Measurements from ENCODE around the gene SH3BP4. TPM values are rescaled to one million over a fixed set of nuclear protein-coding genes. Genes with fewer than 3 reads are reported as not detected.

Gene SH3BP4
- polyA plus RNA-seq, 1 donor (not counting 4 experiments of a cell fraction or from before 2014, with no cell fraction given): 50.4 TPM

- Histone ChIP-seq H2AFZ (ENCODE audit: control insufficient read depth, low read length) (no peak overlapping the region), H3K27ac (ENCODE audit: control insufficient read depth, insufficient read depth, low read length) (no peak overlapping the region), H3K9ac (ENCODE audit: control insufficient read depth, extremely low read depth, insufficient read depth, low read length) (no peak overlapping the region), H3K4me2 (ENCODE audit: control insufficient read depth, extremely low read depth, insufficient read depth, low read depth, low read length) (no peak overlapping the region), H3K79me2 (ENCODE audit: control insufficient read depth, insufficient read depth, low read length) (peaks cover 62% of the 10 kb centered on the region), H3K9me3 (ENCODE audit: control insufficient read depth, low read depth, low read length) (no peaks in the 10 kb centered on the region), H3K4me3 (ENCODE audit: control insufficient read depth in 2 of 3, extremely low read depth in 1 of 3, insufficient read depth in 2 of 3, low read depth in 1 of 3, low read length in 3 of 3) (no peak overlapping the region), H3K4me1 (ENCODE audit: control insufficient read depth, extremely low read depth, insufficient read depth, low read length) (peaks cover 33% of the 10 kb centered on the region), H3K27me3 (ENCODE audit: control insufficient read depth, extremely low read depth, insufficient read depth, low read length) (no peaks in the 10 kb centered on the region), H3K36me3 (ENCODE audit: control insufficient read depth in 2 of 2, extremely low read depth in 1 of 2, insufficient read depth in 2 of 2, low read length in 2 of 2) (peaks cover 10 to 15% of the 10 kb centered on the region in 2 experiments), H4K20me1 (ENCODE audit: control insufficient read depth, extremely low read depth, insufficient read depth, low read length) (no peaks in the 10 kb centered on the region), H3K9me1 (ENCODE audit: control insufficient read depth, extremely low read depth, insufficient read depth, low read length) (peaks cover 8% of the 10 kb centered on the region)
- TF ChIP-seq CTCF (optimal IDR thresholded peaks at IDR 0.05 in 1 of 3, IDR thresholded peaks at IDR 0.05 in 1 of 3, conservative IDR thresholded peaks at IDR 0.05 in 1 of 3; ENCODE audit: extremely low read depth in 1 of 3, insufficient read depth in 2 of 3, low read length in 3 of 3): no peak
- no peak for TF ChIP-seq EZH2 (IDR thresholded peaks at IDR 0.05; ENCODE audit: low read length)
- dilution Hi-C loops (cut with MboI; ENCODE audit: extremely low pct_ligation_motif_present, low sequenced_read_pairs): no loop called here
- FAIRE-seq: no peak
- no peak for DNase-seq (ENCODE audit: low read depth, low spot score)
Measured at GRCh38 chr2:235030126-235030525, 78.3 kb downstream of the SH3BP4 start.

- FAIRE-seq (no peak), DNase-seq (ENCODE audit: low read depth, low spot score) (no peak)
- no peak for TF ChIP-seq CTCF (optimal IDR thresholded peaks at IDR 0.05 in 1 of 3, IDR thresholded peaks at IDR 0.05 in 1 of 3, conservative IDR thresholded peaks at IDR 0.05 in 1 of 3; ENCODE audit: extremely low read depth in 1 of 3, insufficient read depth in 2 of 3, low read length in 3 of 3)
- no peak for TF ChIP-seq EZH2 (IDR thresholded peaks at IDR 0.05; ENCODE audit: low read length)
- dilution Hi-C loops (cut with MboI; ENCODE audit: extremely low pct_ligation_motif_present, low sequenced_read_pairs): no loop called here
- Histone ChIP-seq H3K9me1 (ENCODE audit: control insufficient read depth, extremely low read depth, insufficient read depth, low read length) (peaks cover 7% of the 10 kb centered on the region), H3K4me3 (ENCODE audit: control insufficient read depth in 2 of 3, extremely low read depth in 1 of 3, insufficient read depth in 2 of 3, low read depth in 1 of 3, low read length in 3 of 3) (no peak overlapping the region), H3K9ac (ENCODE audit: control insufficient read depth, extremely low read depth, insufficient read depth, low read length) (no peak overlapping the region), H3K4me2 (ENCODE audit: control insufficient read depth, extremely low read depth, insufficient read depth, low read depth, low read length) (no peak overlapping the region), H4K20me1 (ENCODE audit: control insufficient read depth, extremely low read depth, insufficient read depth, low read length) (no peaks in the 10 kb centered on the region), H3K9me3 (ENCODE audit: control insufficient read depth, low read depth, low read length) (no peaks in the 10 kb centered on the region), H3K36me3 (ENCODE audit: control insufficient read depth in 2 of 2, extremely low read depth in 1 of 2, insufficient read depth in 2 of 2, low read length in 2 of 2) (peaks cover 12 to 23% of the 10 kb centered on the region in 2 experiments), H3K27me3 (ENCODE audit: control insufficient read depth, extremely low read depth, insufficient read depth, low read length) (no peaks in the 10 kb centered on the region), H3K27ac (ENCODE audit: control insufficient read depth, insufficient read depth, low read length) (no peak overlapping the region), H3K79me2 (ENCODE audit: control insufficient read depth, insufficient read depth, low read length) (peaks cover 65% of the 10 kb centered on the region), H2AFZ (ENCODE audit: control insufficient read depth, low read length) (no peak overlapping the region), H3K4me1 (ENCODE audit: control insufficient read depth, extremely low read depth, insufficient read depth, low read length) (peaks cover 25% of the 10 kb centered on the region)
Measured at GRCh38 chr2:235030936-235031335, 79.1 kb downstream of the SH3BP4 start.
